ENCODE results near the gene MSANTD3. TPM values are rescaled to one million over a fixed set of nuclear protein-coding genes. Genes with fewer than 3 reads are reported as not detected.
A peak's percentile ranks its signal among the peaks of the same experiment; 100 is the strongest.

The MSANTD3 gene
- total and polyA plus RNA-seq, 2 of the 13 experiments (the other 11 are each of a cell fraction or from before 2014, with no cell fraction given): 10.1 to 19.2 TPM

DNA sequence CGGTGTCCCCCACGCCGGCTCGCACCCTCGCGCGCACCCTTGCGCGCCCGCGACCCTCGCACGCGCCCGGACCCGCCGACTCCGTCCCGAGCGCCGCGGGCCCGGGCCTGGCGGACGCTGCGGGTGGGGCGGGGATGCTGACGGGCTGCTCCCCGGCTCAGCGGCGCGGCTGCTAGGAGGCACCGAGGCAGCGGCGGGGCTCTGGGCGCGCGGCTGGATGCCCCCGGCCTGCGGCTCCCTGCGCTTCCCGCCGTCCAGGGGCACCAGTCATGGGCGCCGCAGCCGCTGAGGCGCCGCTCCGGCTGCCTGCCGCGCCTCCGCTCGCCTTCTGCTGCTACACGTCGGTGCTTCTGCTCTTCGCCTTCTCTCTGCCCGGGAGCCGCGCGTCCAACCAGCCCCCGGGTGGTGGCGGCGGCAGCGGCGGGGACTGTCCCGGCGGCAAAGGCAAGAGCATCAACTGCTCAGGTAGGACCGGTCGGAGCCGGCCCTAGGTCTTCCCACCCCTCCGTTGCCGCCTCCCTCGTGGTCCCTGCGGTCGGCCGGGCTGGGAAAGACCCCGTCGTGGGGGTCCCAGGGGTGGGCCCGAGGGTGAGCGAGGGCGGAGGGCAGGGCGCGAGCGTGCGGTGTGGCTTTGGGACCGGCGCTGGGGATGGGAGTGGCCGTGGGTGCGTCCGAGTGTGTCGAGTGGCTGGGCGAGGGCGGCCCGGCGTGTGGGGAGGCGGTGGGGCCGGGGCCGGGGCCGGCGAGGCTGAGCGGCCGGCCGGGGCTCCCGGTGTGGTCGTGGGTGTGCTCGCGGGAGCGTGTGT is 46.5 kb downstream of the MSANTD3 start:
- no peaks in the 10 kb centered on the region for H3K79me2 ChIP-seq (ENCODE audit: insufficient read depth, low read length)
- FAIRE-seq (no peak), ATAC-seq (peak; percentile 86), DNase-seq (ENCODE audit: low spot score) (no peak)
- no TSS peak for BruUV-seq (replicated peaks)
- H3K27me3 ChIP-seq (ENCODE audit: control insufficient read depth in 1 of 2, insufficient read depth in 2 of 2, low read length in 2 of 2): peaks cover 0 to 5% of the 10 kb centered on the region in 2 experiments; a peak in 3 of 5 replicates
- H2AFZ ChIP-seq (ENCODE audit: low read length): no peak overlapping the region
- H3K9me3 ChIP-seq (ENCODE audit: low read length): no peaks in the 10 kb centered on the region
- peaks cover 29% of the 10 kb centered on the region for H3K4me1 ChIP-seq (ENCODE audit: insufficient read depth, low read length)
- H3K9ac ChIP-seq (ENCODE audit: insufficient read depth, low read depth, low read length): peak overlapping the region; percentile 58; the same call in 1 of the 2 replicates
- in situ Hi-C loops (cut with HindIII; ENCODE audit: extremely low pct_ligation_motif_present, low pct_unique_long_range_greater_than_20kb): no loop called here
- H4K20me1 ChIP-seq (ENCODE audit: insufficient read depth, low read length): no peaks in the 10 kb centered on the region
- intact Hi-C loops (cut with micrococcal nuclease; ENCODE audit: unreplicated experiment): no loop called here
- ChIA-PET CTCF (ENCODE audit: low intra/inter-chr PET ratio, low total read pairs) (no interaction called here), POLR2A (no interaction called here)
- H3K36me3 ChIP-seq (replicated peaks in 1 of 2; ENCODE audit: control insufficient read depth in 1 of 2, insufficient read depth in 2 of 2, low read length in 2 of 2): no peaks in the 10 kb centered on the region
- H3K4me2 ChIP-seq (ENCODE audit: low read depth, low read length): peak overlapping the region; percentile 60
- H3K4me3 ChIP-seq (replicated peaks in 1 of 3; ENCODE audit: insufficient read depth in 1 of 3, low read depth in 2 of 3, low read length in 3 of 3): peak overlapping the region; percentile 71 to 78 (median 73)
- no peak overlapping the region for H3K27ac ChIP-seq (ENCODE audit: extremely low read length, insufficient read depth, low read length)
- 7% methylated on average over 3 of the region's 108 CpGs for WGBS (ENCODE audit: low lambda C conversion rate)
- TF ChIP-seq, protein P1, sequence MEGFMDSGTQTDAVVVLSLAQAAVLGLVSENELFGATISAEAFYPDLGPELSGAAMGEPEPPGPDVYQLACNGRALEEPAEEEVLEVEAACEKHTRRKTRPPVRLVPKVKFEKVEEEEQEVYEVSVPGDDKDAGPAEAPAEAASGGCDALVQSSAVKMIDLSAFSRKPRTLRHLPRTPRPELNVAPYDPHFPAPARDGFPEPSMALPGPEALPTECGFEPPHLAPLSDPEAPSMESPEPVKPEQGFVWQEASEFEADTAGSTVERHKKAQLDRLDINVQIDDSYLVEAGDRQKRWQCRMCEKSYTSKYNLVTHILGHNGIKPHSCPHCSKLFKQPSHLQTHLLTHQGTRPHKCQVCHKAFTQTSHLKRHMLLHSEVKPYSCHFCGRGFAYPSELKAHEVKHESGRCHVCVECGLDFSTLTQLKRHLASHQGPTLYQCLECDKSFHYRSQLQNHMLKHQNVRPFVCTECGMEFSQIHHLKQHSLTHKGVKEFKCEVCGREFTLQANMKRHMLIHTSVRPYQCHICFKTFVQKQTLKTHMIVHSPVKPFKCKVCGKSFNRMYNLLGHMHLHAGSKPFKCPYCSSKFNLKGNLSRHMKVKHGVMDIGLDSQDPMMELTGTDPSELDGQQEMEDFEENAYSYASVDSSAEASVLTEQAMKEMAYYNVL (CRISPR knock-in tag; IDR thresholded peaks at IDR 0.05; ENCODE audit: borderline replicate concordance): 0 out of 2 replicates have a peak, but pooled peaks have one; percentile 28
- TF ChIP-seq GPN1 (CRISPR knock-in tag; IDR thresholded peaks at IDR 0.05; ENCODE audit: borderline replicate concordance) (no peak), AGO2 (optimal IDR thresholded peaks at IDR 0.05; ENCODE audit: low read depth, low read length) (peak; percentile 35), ASH2L (IDR thresholded peaks at IDR 0.05; ENCODE audit: insufficient read length, low read depth, low read length) (peak; percentile 26), ZC3H4 (CRISPR knock-in tag; IDR thresholded peaks at IDR 0.05; ENCODE audit: borderline replicate concordance) (no peak), ZNF124 (CRISPR knock-in tag; IDR thresholded peaks at IDR 0.05) (0 out of 2 replicates have a peak, but pooled peaks have one; percentile 20), ZNF572 (CRISPR knock-in tag; IDR thresholded peaks at IDR 0.05) (no peak), ZNF615 (CRISPR knock-in tag; IDR thresholded peaks at IDR 0.05; ENCODE audit: borderline replicate concordance) (no peak), HES4 (CRISPR knock-in tag; IDR thresholded peaks at IDR 0.05; ENCODE audit: borderline replicate concordance) (peak; percentile 71; the same call in 1 of the 2 replicates)
- TF ChIP-seq, protein P2, sequence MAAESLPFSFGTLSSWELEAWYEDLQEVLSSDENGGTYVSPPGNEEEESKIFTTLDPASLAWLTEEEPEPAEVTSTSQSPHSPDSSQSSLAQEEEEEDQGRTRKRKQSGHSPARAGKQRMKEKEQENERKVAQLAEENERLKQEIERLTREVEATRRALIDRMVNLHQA (CRISPR knock-in tag; IDR thresholded peaks at IDR 0.05): no peak
- TF ChIP-seq, protein P3, sequence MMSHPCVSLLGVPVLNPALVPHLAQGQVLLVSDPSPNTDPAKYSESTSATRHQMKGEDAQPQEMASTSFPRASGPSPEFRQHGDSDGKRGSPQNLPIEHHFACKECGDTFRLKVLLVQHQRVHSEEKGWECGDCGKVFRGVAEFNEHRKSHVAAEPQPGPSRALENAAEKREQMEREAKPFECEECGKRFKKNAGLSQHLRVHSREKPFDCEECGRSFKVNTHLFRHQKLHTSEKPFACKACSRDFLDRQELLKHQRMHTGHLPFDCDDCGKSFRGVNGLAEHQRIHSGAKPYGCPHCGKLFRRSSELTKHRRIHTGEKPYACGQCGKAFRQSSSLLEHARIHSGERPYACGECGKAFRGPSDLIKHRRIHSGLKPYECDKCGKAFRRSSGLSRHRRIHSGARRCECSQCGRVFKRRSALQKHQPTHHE (CRISPR knock-in tag; IDR thresholded peaks at IDR 0.05; ENCODE audit: borderline replicate concordance): no peak
- TF ChIP-seq, protein P4, sequence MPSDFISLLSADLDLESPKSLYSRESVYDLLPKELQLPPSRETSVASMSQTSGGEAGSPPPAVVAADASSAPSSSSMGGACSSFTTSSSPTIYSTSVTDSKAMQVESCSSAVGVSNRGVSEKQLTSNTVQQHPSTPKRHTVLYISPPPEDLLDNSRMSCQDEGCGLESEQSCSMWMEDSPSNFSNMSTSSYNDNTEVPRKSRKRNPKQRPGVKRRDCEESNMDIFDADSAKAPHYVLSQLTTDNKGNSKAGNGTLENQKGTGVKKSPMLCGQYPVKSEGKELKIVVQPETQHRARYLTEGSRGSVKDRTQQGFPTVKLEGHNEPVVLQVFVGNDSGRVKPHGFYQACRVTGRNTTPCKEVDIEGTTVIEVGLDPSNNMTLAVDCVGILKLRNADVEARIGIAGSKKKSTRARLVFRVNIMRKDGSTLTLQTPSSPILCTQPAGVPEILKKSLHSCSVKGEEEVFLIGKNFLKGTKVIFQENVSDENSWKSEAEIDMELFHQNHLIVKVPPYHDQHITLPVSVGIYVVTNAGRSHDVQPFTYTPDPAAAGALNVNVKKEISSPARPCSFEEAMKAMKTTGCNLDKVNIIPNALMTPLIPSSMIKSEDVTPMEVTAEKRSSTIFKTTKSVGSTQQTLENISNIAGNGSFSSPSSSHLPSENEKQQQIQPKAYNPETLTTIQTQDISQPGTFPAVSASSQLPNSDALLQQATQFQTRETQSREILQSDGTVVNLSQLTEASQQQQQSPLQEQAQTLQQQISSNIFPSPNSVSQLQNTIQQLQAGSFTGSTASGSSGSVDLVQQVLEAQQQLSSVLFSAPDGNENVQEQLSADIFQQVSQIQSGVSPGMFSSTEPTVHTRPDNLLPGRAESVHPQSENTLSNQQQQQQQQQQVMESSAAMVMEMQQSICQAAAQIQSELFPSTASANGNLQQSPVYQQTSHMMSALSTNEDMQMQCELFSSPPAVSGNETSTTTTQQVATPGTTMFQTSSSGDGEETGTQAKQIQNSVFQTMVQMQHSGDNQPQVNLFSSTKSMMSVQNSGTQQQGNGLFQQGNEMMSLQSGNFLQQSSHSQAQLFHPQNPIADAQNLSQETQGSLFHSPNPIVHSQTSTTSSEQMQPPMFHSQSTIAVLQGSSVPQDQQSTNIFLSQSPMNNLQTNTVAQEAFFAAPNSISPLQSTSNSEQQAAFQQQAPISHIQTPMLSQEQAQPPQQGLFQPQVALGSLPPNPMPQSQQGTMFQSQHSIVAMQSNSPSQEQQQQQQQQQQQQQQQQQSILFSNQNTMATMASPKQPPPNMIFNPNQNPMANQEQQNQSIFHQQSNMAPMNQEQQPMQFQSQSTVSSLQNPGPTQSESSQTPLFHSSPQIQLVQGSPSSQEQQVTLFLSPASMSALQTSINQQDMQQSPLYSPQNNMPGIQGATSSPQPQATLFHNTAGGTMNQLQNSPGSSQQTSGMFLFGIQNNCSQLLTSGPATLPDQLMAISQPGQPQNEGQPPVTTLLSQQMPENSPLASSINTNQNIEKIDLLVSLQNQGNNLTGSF (CRISPR knock-in tag; IDR thresholded peaks at IDR 0.05): no peak
